ENCODE measurements around the gene GAK.
A peak's percentile ranks its signal among the peaks of the same experiment; 100 is the strongest.

Gene GAK

DNA sequence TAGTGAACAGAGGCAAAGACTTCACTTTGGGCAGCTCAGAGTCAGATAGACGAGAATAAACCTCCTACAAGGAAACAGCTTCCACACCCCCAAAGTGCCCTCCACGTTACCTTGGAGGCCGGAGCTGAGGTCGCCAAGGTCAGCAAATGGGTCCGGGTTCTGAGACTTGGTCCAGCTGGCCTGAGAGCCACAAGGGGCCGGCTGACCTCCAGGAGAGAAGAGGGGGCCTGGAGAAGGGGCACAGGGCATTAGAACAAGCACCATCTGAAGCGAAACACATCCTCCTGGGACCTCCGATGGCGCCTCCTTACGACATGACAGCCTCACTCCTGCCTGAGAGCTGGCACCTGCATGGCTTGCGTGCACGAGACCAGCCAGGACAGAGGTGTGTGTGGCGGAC is 72.6 kb downstream of the GAK start:
- Mint-ChIP-seq H3K36me3 (ENCODE audit: low read depth) (peaks cover 75% of the 10 kb centered on the region), H3K27me3 (no peaks in the 10 kb centered on the region), H3K4me3 (no peak overlapping the region), H3K27ac (no peak overlapping the region), H3K9me3 (no peaks in the 10 kb centered on the region), H3K4me1 (ENCODE audit: low read depth) (peaks cover 10% of the 10 kb centered on the region)

DNA sequence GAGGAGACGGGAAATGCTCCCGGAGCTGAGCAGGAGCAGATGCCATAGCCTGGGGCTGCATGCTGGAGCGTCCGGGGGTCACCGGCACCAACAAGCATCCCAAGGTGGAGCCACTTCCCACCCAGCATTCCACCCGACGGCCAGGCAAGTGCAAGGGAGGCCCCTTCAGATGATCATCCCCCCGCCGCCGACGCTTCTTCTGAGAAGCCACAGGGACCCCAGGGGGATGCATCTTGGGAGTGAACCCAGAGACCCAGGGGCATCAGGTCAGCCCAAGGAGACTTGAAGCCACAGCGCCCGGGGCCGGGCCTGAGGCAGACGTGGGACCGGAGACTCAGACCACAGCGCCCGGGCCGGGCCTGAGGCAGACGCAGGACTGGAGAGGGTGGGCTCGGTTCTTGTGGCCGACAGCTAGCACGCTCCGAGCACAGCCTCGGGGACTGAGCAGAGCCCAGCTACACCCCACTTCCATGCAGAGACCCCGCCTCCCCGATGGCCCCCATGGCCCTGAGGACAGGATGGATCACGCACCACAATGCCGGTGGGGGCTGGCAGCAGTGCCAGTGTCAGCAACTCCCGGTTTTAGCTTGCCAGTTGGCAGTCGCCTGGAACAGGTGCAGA is 73.2 kb downstream of the GAK start:
- H3K4me1 Mint-ChIP-seq (ENCODE audit: low read depth), result peaks cover 10% of the 10 kb centered on the region
- H3K4me3 Mint-ChIP-seq, result no peak overlapping the region
- no peaks in the 10 kb centered on the region for H3K27me3 Mint-ChIP-seq
- H3K27ac Mint-ChIP-seq, result no peak overlapping the region
- H3K9me3 Mint-ChIP-seq, result no peaks in the 10 kb centered on the region
- H3K36me3 Mint-ChIP-seq (ENCODE audit: low read depth), result peaks cover 74% of the 10 kb centered on the region

- Mint-ChIP-seq H3K36me3 (ENCODE audit: low read depth) (peaks cover 70% of the 10 kb centered on the region), H3K4me1 (ENCODE audit: low read depth) (peaks cover 10% of the 10 kb centered on the region), H3K9me3 (no peaks in the 10 kb centered on the region), H3K4me3 (no peak overlapping the region), H3K27me3 (no peaks in the 10 kb centered on the region), H3K27ac (no peak overlapping the region)
These were observed 74.1 kb downstream of the GAK start for GRCh38 chr4:858041-858481.

DNA sequence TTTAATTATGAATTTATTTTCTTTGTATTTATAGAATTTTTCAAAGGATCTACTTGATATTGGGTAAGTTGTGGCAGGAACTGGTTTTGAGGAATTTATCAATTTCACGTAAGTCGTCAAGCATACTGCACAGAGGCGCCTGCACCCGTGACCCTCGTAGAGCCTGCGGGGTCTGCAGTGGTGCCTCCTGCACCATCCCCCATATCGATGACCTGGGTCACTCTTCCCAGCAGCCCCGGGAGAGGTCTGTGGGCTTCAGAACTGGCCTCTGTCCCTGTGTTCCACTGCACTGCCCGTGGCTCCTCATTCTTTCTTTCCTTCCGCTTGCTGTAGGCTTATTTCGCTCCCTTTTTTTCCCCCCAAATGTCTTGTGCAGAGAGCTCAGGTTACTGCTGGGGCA is 74.7 kb downstream of the GAK start:
- Mint-ChIP-seq H3K9me3 (no peaks in the 10 kb centered on the region), H3K27ac (no peak overlapping the region), H3K27me3 (no peaks in the 10 kb centered on the region), H3K36me3 (ENCODE audit: low read depth) (peaks cover 64% of the 10 kb centered on the region), H3K4me3 (no peak overlapping the region), H3K4me1 (ENCODE audit: low read depth) (peaks cover 10% of the 10 kb centered on the region)

DNA sequence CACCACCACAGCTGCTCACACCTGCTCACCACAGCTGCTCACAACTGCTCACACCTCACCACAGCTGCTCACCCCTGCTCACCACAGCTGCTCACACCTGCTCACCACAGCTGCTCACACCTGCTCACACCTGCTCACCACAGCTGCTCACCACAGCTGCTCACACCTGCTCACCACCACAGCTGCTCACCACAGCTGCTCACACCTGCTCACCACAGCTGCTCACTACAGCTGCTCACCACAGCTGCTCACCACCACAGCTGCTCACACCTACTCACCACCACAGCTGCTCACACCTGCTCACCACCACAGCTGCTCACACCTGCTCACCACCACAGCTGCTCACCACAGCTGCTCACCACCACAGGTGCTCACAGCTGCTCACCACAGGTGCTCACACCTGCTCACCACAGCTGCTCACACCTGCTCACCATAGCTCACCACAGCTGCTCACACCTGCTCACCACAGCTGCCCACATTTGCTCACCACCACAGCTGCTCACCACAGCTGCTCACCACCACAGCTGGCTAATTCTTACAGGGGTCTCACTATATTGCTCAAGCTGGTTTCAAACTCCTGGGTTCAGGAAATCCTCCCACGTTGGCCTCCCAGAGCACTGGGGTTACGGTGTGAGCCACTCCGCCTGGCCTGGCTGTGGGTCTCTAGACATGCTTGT is 75.8 kb downstream of the GAK start:
- no peak overlapping the region for H3K4me3 Mint-ChIP-seq
- peaks cover 10% of the 10 kb centered on the region for H3K4me1 Mint-ChIP-seq (ENCODE audit: low read depth)
- H3K9me3 Mint-ChIP-seq, result no peaks in the 10 kb centered on the region
- H3K36me3 Mint-ChIP-seq (ENCODE audit: low read depth), result peaks cover 60% of the 10 kb centered on the region
- no peaks in the 10 kb centered on the region for H3K27me3 Mint-ChIP-seq
- H3K27ac Mint-ChIP-seq, result peak overlapping the region; percentile 76

GRCh38 chr4:855880-856224 is 76.3 kb downstream of the GAK start:
- H3K4me3 Mint-ChIP-seq, result no peak overlapping the region
- H3K27me3 Mint-ChIP-seq, result no peaks in the 10 kb centered on the region
- peaks cover 10% of the 10 kb centered on the region for H3K4me1 Mint-ChIP-seq (ENCODE audit: low read depth)
- peak overlapping the region; percentile 21 for H3K27ac Mint-ChIP-seq
- peaks cover 60% of the 10 kb centered on the region for H3K36me3 Mint-ChIP-seq (ENCODE audit: low read depth)
- no peaks in the 10 kb centered on the region for H3K9me3 Mint-ChIP-seq

DNA sequence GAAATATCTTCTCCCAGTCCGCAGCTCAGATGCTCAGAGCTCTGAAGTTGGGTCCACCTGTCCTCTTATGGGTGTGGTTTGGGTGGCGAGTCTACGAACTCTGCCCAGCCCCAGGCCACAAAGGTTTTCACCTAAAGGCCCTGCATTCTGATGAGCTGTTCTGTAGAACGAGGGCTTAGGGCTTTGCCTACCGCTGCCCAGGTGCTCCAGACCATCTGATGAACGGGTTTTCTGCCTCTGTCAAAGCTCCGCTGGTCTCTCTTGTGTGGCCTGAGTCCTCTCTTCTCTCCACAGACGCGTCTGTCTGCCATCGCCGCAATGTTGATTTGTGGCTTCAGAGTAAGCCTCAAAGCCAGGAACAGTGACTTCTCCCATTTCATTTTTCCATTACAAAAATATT is 77.8 kb downstream of the GAK start:
- H3K27ac Mint-ChIP-seq, result no peak overlapping the region
- peaks cover 51% of the 10 kb centered on the region for H3K36me3 Mint-ChIP-seq (ENCODE audit: low read depth)
- H3K9me3 Mint-ChIP-seq, result no peaks in the 10 kb centered on the region
- H3K4me3 Mint-ChIP-seq, result no peak overlapping the region
- peaks cover 10% of the 10 kb centered on the region for H3K4me1 Mint-ChIP-seq (ENCODE audit: low read depth)
- no peaks in the 10 kb centered on the region for H3K27me3 Mint-ChIP-seq

GRCh38 chr4:853416-853781 is 78.7 kb downstream of the GAK start:
- no peaks in the 10 kb centered on the region for H3K27me3 Mint-ChIP-seq
- H3K36me3 Mint-ChIP-seq (ENCODE audit: low read depth), result peaks cover 50% of the 10 kb centered on the region
- no peaks in the 10 kb centered on the region for H3K9me3 Mint-ChIP-seq
- H3K4me1 Mint-ChIP-seq (ENCODE audit: low read depth), result peaks cover 10% of the 10 kb centered on the region
- H3K4me3 Mint-ChIP-seq, result no peak overlapping the region
- no peak overlapping the region for H3K27ac Mint-ChIP-seq

GRCh38 chr4:851701-852430 is 80.2 kb downstream of the GAK start:
- no peak overlapping the region for H3K27ac Mint-ChIP-seq
- no peaks in the 10 kb centered on the region for H3K27me3 Mint-ChIP-seq
- H3K4me3 Mint-ChIP-seq, result no peak overlapping the region
- no peaks in the 10 kb centered on the region for H3K9me3 Mint-ChIP-seq
- H3K4me1 Mint-ChIP-seq (ENCODE audit: low read depth), result peaks cover 7% of the 10 kb centered on the region
- peaks cover 35% of the 10 kb centered on the region for H3K36me3 Mint-ChIP-seq (ENCODE audit: low read depth)

DNA sequence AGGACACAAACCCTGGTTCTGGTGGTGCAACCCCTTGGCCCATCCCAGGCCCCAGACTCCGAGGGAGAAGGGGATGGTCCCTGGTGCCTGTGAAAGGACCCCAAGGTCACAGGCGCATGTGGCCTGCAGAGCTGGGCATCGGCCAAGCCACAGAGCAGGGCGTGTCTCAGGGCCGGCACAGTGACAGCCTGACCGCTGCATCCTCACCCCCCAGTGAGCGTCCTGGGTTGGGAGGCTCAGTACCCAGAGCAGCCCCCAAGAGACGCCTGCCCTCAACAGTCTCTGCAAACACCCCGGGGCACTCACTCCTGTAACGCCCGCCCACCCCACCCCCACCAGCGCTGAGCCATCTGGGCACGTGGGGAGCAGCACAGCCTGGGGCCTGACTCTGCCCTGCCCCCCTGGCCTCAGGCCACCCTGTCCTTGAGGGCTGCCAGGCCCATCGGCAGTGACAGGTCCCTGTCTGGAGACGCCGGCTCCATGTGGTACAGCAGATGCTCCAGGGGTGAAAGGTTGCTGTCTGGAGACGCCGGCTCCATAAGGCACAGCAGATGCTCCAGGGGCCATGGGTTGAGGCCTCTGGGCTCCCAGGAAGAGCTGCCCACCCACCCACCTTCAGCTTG is 81.7 kb downstream of the GAK start:
- no peaks in the 10 kb centered on the region for H3K4me1 Mint-ChIP-seq (ENCODE audit: low read depth)
- H3K36me3 Mint-ChIP-seq (ENCODE audit: low read depth), result peaks cover 23% of the 10 kb centered on the region
- no peak overlapping the region for H3K27ac Mint-ChIP-seq
- no peaks in the 10 kb centered on the region for H3K9me3 Mint-ChIP-seq
- no peak overlapping the region for H3K4me3 Mint-ChIP-seq
- H3K27me3 Mint-ChIP-seq, result no peaks in the 10 kb centered on the region

- no peaks in the 10 kb centered on the region for H3K9me3 Mint-ChIP-seq
- H3K4me3 Mint-ChIP-seq, result no peak overlapping the region
- H3K27me3 Mint-ChIP-seq, result no peaks in the 10 kb centered on the region
- no peak overlapping the region for H3K27ac Mint-ChIP-seq
- H3K4me1 Mint-ChIP-seq (ENCODE audit: low read depth), result no peaks in the 10 kb centered on the region
- peaks cover 17% of the 10 kb centered on the region for H3K36me3 Mint-ChIP-seq (ENCODE audit: low read depth)
These were observed 82.5 kb downstream of the GAK start for GRCh38 chr4:849478-850175.

DNA sequence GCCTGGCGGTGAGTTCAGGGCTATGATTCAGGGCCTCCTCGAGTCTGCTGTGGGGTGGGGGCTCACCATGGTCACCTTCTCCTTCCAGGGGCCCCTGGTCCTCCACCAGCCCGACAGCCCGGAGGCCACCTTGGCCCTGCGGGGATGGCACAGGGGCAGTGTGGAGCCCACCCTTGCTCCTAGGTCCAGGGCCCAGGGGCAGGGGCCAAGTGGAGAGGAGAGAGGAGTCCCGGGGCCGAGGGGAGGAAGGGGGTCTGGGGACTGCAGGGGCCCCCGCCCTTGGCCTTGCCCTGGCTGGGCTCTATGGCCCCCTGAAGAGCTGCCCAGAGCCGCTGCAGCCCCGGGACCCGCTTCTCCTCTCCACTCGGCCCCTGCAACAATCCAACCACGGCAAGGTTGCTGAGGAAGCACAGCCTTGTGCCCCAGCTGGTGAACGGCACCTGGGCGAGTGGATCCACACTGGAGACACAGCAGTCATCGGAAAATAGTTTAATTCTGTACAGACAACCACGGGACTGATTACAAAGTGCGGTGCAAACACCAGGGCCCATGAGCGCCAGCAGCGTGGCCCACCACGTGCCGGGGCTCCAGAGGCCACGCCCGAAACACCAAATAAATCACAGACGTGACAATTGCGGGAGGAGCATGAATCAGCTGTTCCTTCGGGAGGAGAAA is 83.2 kb downstream of the GAK start:
- H3K36me3 Mint-ChIP-seq (ENCODE audit: low read depth), result peaks cover 17% of the 10 kb centered on the region
- H3K4me1 Mint-ChIP-seq (ENCODE audit: low read depth), result no peaks in the 10 kb centered on the region
- H3K27me3 Mint-ChIP-seq, result no peaks in the 10 kb centered on the region
- no peaks in the 10 kb centered on the region for H3K9me3 Mint-ChIP-seq
- H3K27ac Mint-ChIP-seq, result no peak overlapping the region
- H3K4me3 Mint-ChIP-seq, result no peak overlapping the region

GRCh38 chr4:848307-848691 is 83.8 kb downstream of the GAK start:
- H3K9me3 Mint-ChIP-seq, result no peaks in the 10 kb centered on the region
- H3K4me3 Mint-ChIP-seq, result no peak overlapping the region
- H3K4me1 Mint-ChIP-seq (ENCODE audit: low read depth), result no peaks in the 10 kb centered on the region
- H3K27ac Mint-ChIP-seq, result no peak overlapping the region
- no peaks in the 10 kb centered on the region for H3K27me3 Mint-ChIP-seq
- peaks cover 16% of the 10 kb centered on the region for H3K36me3 Mint-ChIP-seq (ENCODE audit: low read depth)

- H3K4me3 Mint-ChIP-seq, result no peak overlapping the region
- H3K27me3 Mint-ChIP-seq, result no peaks in the 10 kb centered on the region
- H3K36me3 Mint-ChIP-seq (ENCODE audit: low read depth), result peaks cover 21% of the 10 kb centered on the region
- H3K27ac Mint-ChIP-seq, result no peak overlapping the region
- no peaks in the 10 kb centered on the region for H3K9me3 Mint-ChIP-seq
- H3K4me1 Mint-ChIP-seq (ENCODE audit: low read depth), result no peaks in the 10 kb centered on the region
These were observed 86.3 kb downstream of the GAK start for GRCh38 chr4:845836-846251.

All from stimulated activated naive CD8-positive, alpha-beta T cell treated with anti-CD3 and anti-CD28 coated beads, Interleukin-15, Interleukin-2, amounts not matched to agents 100 ng/mL and 50 ng/mL, for 24 hours (primary cell).